T-helper 1 cell treated with Interleukin-12 subunit alpha and Interleukin-12 subunit beta and Interleukin-4 antibody, amounts not matched to agents 30 ng/mL and 1 ng/mL, for 36 hours (primary cell): ENCODE data around the gene ESR1. TPM values are rescaled to one million over a fixed set of nuclear protein-coding genes. Genes with fewer than 3 reads are reported as not detected.
"Not testable (repeated sequence)": the region's sequence is repeated elsewhere in the genome, so short reads cannot be mapped to it uniquely, and the experiment has no call there.

ENCODE experiments used
- intact Hi-C: fragments of 100-400 bp; cut with micrococcal nuclease; formaldehyde crosslinking; loops from one replicate; pipeline ENCODE4 v1.15.1; 2024
- total RNA-seq: library from RNA; stranded (reverse); gene quantifications from 2 replicates; pipeline ENCODE4 v1.2.3, GENCODE V29; 2022

The ESR1 gene
- total RNA-seq, 1 donor from 2014 or later = 3.6 TPM

- intact Hi-C loops = no loop called here
These were observed 3.6 kb downstream of the ESR1 start for GRCh38 chr6:151811081-151811480.

- intact Hi-C loops = no loop called here
These were observed 6.4 kb downstream of the ESR1 start for GRCh38 chr6:151813858-151814257.

- intact Hi-C loops = no loop called here
These were observed 7.1 kb downstream of the ESR1 start for GRCh38 chr6:151814614-151815013.

GRCh38 chr6:151822252-151823111 is 15.0 kb downstream of the ESR1 start:
- intact Hi-C loops = no loop called here

GRCh38 chr6:151826517-151827142 is 19.1 kb downstream of the ESR1 start:
- intact Hi-C loops = no loop called here

- intact Hi-C loops = no loop called here
These were observed 25.2 kb downstream of the ESR1 start for GRCh38 chr6:151832710-151833109.

GRCh38 chr6:151835396-151835795 is 27.9 kb downstream of the ESR1 start:
- intact Hi-C loops = no loop called here

GRCh38 chr6:151837223-151837622 is 29.7 kb downstream of the ESR1 start:
- intact Hi-C loops = no loop called here

GRCh38 chr6:151842816-151843215 is 35.3 kb downstream of the ESR1 start:
- intact Hi-C loops = no loop called here

GRCh38 chr6:151847064-151847463 is 39.6 kb downstream of the ESR1 start:
- intact Hi-C loops = no loop called here

GRCh38 chr6:151850479-151851003 is 43.1 kb downstream of the ESR1 start:
- intact Hi-C loops = no loop called here

GRCh38 chr6:151858294-151858693 is 50.8 kb downstream of the ESR1 start:
- intact Hi-C loops = no loop called here

- intact Hi-C loops = no loop called here
These were observed 55.0 kb downstream of the ESR1 start for GRCh38 chr6:151862461-151862860.

- intact Hi-C loops = not testable (repeated sequence)
These were observed 59.9 kb downstream of the ESR1 start for GRCh38 chr6:151867361-151867869.

- intact Hi-C loops = no loop called here
These were observed 61.9 kb downstream of the ESR1 start for GRCh38 chr6:151869345-151869744.

- intact Hi-C loops = no loop called here
These were observed 62.3 kb downstream of the ESR1 start for GRCh38 chr6:151869787-151870186.

- intact Hi-C loops = no loop called here
These were observed 62.9 kb downstream of the ESR1 start for GRCh38 chr6:151870375-151870774.

- intact Hi-C loops = no loop called here
These were observed 68.0 kb downstream of the ESR1 start for GRCh38 chr6:151875524-151875923.

- intact Hi-C loops = no loop called here
These were observed 68.6 kb downstream of the ESR1 start for GRCh38 chr6:151876122-151876521.

GRCh38 chr6:151877458-151877857 is 70.0 kb downstream of the ESR1 start:
- intact Hi-C loops = no loop called here

- intact Hi-C loops = no loop called here
These were observed 73.7 kb downstream of the ESR1 start for GRCh38 chr6:151881231-151881630.

- intact Hi-C loops = no loop called here
These were observed 74.7 kb downstream of the ESR1 start for GRCh38 chr6:151882206-151882605.
